ENCODE results near the gene RBM6. TPM values are rescaled to one million over a fixed set of nuclear protein-coding genes. Genes with fewer than 3 reads are reported as not detected.
A peak's percentile ranks its signal among the peaks of the same experiment; 100 is the strongest.

The RBM6 gene
- total and polyA plus RNA-seq, 2 of the 4 experiments (the other 2 are of a cell fraction): 38.5 to 64.6 TPM

GRCh38 chr3:50100956-50101845 lies 161.3 kb downstream of the RBM6 start (continued):
- TF ChIP-seq POLR2A (IDR thresholded peaks at IDR 0.05; ENCODE audit: low read depth, low read length) (no peak), CEBPB (IDR thresholded peaks at IDR 0.05; ENCODE audit: low read depth, low read length) (no peak)

- POLR2A ChIA-PET (ENCODE audit: unreplicated experiment): no interaction called here
- Histone ChIP-seq H4K5ac (ENCODE audit: low read depth, low read length) (no peak overlapping the region), H3K4ac (ENCODE audit: low read depth, low read length) (no peak overlapping the region), H3K14ac (replicated peaks; ENCODE audit: low read depth, low read length) (no peak overlapping the region), H3K56ac (ENCODE audit: extremely low read depth, insufficient read depth, low read length) (no peak overlapping the region), H4K8ac (ENCODE audit: low read depth in 2 of 2, low read length in 2 of 2) (no peak overlapping the region), H2AFZ (replicated peaks; ENCODE audit: low read length, poor library complexity) (no peak overlapping the region), H3K9ac (ENCODE audit: low read depth, low read length) (no peak overlapping the region), H2AK5ac (ENCODE audit: low read depth, low read length) (no peak overlapping the region), H4K20me1 (ENCODE audit: insufficient read depth, low read length) (peaks cover 29% of the 10 kb centered on the region; the same call in 1 of the 2 replicates), H3K9me1 (ENCODE audit: insufficient read depth, low read length) (no peaks in the 10 kb centered on the region), H3K18ac (ENCODE audit: low read depth, low read length) (no peak overlapping the region), H2AK9ac (replicated peaks; ENCODE audit: low read depth, low read length, poor library complexity) (no peak overlapping the region), H2BK120ac (ENCODE audit: low read depth, low read length) (no peak overlapping the region), H3K23ac (ENCODE audit: low read depth, low read length) (no peak overlapping the region), H3K9me3 (ENCODE audit: control insufficient read depth, insufficient read depth, low read length) (no peaks in the 10 kb centered on the region), H2BK15ac (ENCODE audit: low read depth, low read length) (no peak overlapping the region), H3K27ac (ENCODE audit: insufficient read depth, low read length) (peak overlapping the region; percentile 13; the same call in 1 of the 2 replicates), H3K27me3 (ENCODE audit: control insufficient read depth, insufficient read depth, low read length) (no peaks in the 10 kb centered on the region), H2BK20ac (ENCODE audit: low read depth, low read length) (no peak overlapping the region), H4K91ac (ENCODE audit: insufficient read depth, low read depth, low read length) (no peak overlapping the region), H3K36me3 (ENCODE audit: control insufficient read depth, insufficient read depth, low read length) (peaks cover 73% of the 10 kb centered on the region), H3K79me1 (ENCODE audit: low read depth in 1 of 2, low read length in 2 of 2) (peaks cover 41 to 74% of the 10 kb centered on the region in 2 experiments), H3K4me3 (ENCODE audit: insufficient read depth, low read depth, low read length) (no peak overlapping the region), H3K4me1 (ENCODE audit: control insufficient read depth, insufficient read depth, low read length) (no peaks in the 10 kb centered on the region), H2BK5ac (ENCODE audit: low read depth, low read length, poor library complexity, severe bottlenecking) (no peak overlapping the region), H3K4me2 (ENCODE audit: low read depth, low read length) (no peak overlapping the region)
- DNase-seq (no peak), ATAC-seq (ENCODE audit: low read depth) (no peak)
- BruUV-seq (replicated peaks): no TSS peak
- intact Hi-C loops (cut with micrococcal nuclease): loop anchor here (10.0 kb wide), 1 partner anchor 1258 kb away; the partner anchor contains the start of gene PRKAR2A
- 100% methylated on average over 1 of the region's 7 CpGs; no CpG with 5 or more reads in 1 of the 2 experiments for whole genome bisulfite sequencing, 2 experiments (ENCODE audit: extremely low coverage in 2 of 2, insufficient read length in 1 of 2)
- in situ Hi-C loops (cut with MboI; ENCODE audit: low sequenced_read_pairs): no loop called here
- CTCF ChIA-PET: interaction anchor here (1.1 kb wide), 1 partner anchor 18 kb away, joined by 7 read pairs; no protein-coding TSS in a partner anchor
- dilution Hi-C loops (cut with HindIII; ENCODE audit: low sequenced_read_pairs, unreplicated experiment): no loop called here
- TF ChIP-seq NFE2L2 (IDR thresholded peaks at IDR 0.05; ENCODE audit: low read depth, low read length) (no peak), RFX5 (IDR thresholded peaks at IDR 0.05; ENCODE audit: low read depth, low read length) (no peak), CTCF (conservative IDR thresholded peaks at IDR 0.05; ENCODE audit: low read depth, low read length) (no peak), USF2 (IDR thresholded peaks at IDR 0.05; ENCODE audit: low read depth, low read length) (no peak), RCOR1 (IDR thresholded peaks at IDR 0.05; ENCODE audit: insufficient replicate concordance, low read length) (no peak), MXI1 (IDR thresholded peaks at IDR 0.05; ENCODE audit: borderline replicate concordance, low read depth, low read length) (no peak), POLR2A (IDR thresholded peaks at IDR 0.05; ENCODE audit: low read depth, low read length) (no peak), BHLHE40 (IDR thresholded peaks at IDR 0.05; ENCODE audit: low read depth, low read length) (no peak), SMC3 (IDR thresholded peaks at IDR 0.05; ENCODE audit: low read depth, low read length) (no peak), CHD1 (IDR thresholded peaks at IDR 0.05; ENCODE audit: low read depth, low read length) (no peak)
- TF ChIP-seq, protein P1, sequence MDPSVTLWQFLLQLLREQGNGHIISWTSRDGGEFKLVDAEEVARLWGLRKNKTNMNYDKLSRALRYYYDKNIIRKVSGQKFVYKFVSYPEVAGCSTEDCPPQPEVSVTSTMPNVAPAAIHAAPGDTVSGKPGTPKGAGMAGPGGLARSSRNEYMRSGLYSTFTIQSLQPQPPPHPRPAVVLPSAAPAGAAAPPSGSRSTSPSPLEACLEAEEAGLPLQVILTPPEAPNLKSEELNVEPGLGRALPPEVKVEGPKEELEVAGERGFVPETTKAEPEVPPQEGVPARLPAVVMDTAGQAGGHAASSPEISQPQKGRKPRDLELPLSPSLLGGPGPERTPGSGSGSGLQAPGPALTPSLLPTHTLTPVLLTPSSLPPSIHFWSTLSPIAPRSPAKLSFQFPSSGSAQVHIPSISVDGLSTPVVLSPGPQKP (IDR thresholded peaks at IDR 0.05; ENCODE audit: borderline replicate concordance, low read depth, low read length): no peak
Observed at GRCh38 chr3:50102558-50102957, 162.6 kb downstream of the RBM6 start.
